Thyroid gland (tissue), 4 donors: ENCODE results near the gene CLCA1. TPM values are rescaled to one million over a fixed set of nuclear protein-coding genes. Genes with fewer than 3 reads are reported as not detected.

Experiments
- DNase-seq, 2 donors: peaks; one replicate each; pipeline ENCODE4 v3.0.0-alpha.2; 2019
- H3K27ac ChIP-seq, 3 donors: fragments of 200-600 bp; sonication (generic); 1 replicate in 2 of 3; 2 replicates in 1 of 3; pipeline ENCODE4 v1.5.1; 2016 to 2019; ENCODE audit warnings: mild to moderate bottlenecking in 1 of 3, moderate library complexity in 1 of 3
- H3K27me3 ChIP-seq: fragments of 200-600 bp; sonication (generic); one replicate; pipeline ENCODE4 v1.5.1; 2019
- H3K36me3 ChIP-seq, 2 donors: fragments of 200-600 bp; sonication (generic); one replicate each; pipeline ENCODE4 v1.5.1; 2016 to 2019
- H3K4me1 ChIP-seq, 2 donors: fragments of 200-600 bp; sonication (generic); one replicate each; pipeline ENCODE4 v1.5.1; 2017 to 2019
- H3K4me3 ChIP-seq, 3 donors: fragments of 200-600 bp; sonication (generic); replicated peaks in 1 of 3; 1 replicate in 2 of 3; 2 replicates in 1 of 3; pipeline ENCODE4 v1.5.1; 2016; ENCODE audit warnings: mild to moderate bottlenecking in 1 of 3
- H3K9me3 ChIP-seq: fragments of 200-600 bp; sonication (generic); one replicate; pipeline ENCODE4 v1.5.1; 2017
- CTCF ChIP-seq, 6 experiments: fragments of 200-600 bp in 3 of 6; fragments of 450-650 bp in 3 of 6; sonication (generic) in 3 of 6; IDR thresholded peaks; one replicate each; pipeline ENCODE4 v1.5.1; 2016 to 2019; ENCODE audit warnings: antibody characterized with exemption in 6 of 6, mild to moderate bottlenecking in 2 of 6, inconsistent platforms in 1 of 6, moderate library complexity in 1 of 6
- POLR2A ChIP-seq, 2 donors: fragments of 450-650 bp; IDR thresholded peaks; one replicate each; pipeline ENCODE4 v1.6.1; 2017; ENCODE audit warnings: antibody characterized with exemption in 2 of 2, mild to moderate bottlenecking in 2 of 2, moderate library complexity in 1 of 2
- WGBS, 2 donors: methylation state at CpG; one replicate each; pipeline ENCODE4 v1.1.5; 2017; 5-methylcytosine and 5-hydroxymethylcytosine counted together
- intact Hi-C: fragments of 100-400 bp; cut with DNase I; formaldehyde crosslinking; loops from one replicate; pipeline ENCODE4 v1.15.1; 2023
- total RNA-seq, 4 donors: library from RNA; depleted of rRNA; stranded (reverse); fragments of >200 nt; gene quantifications; one replicate each; pipeline ENCODE4 v1.2.3, GENCODE V29; 2016

The CLCA1 gene
- total RNA-seq, 4 donors from 2014 or later, result not detected

GRCh38 chr1:86517336-86517735, 48.6 kb downstream of the CLCA1 start:
- WGBS, 2 donors, result 66 to 78% methylated on average over 1 of the region's 1 CpG
- intact Hi-C loops, result no loop called here
- no peaks in the 10 kb centered on the region for H3K9me3 ChIP-seq
- no peaks in the 10 kb centered on the region for H3K27me3 ChIP-seq
- H3K4me1 ChIP-seq, result no peaks in the 10 kb centered on the region
- no peak for DNase-seq
- no peak overlapping the region for H3K4me3 ChIP-seq
- no peak for TF ChIP-seq CTCF (IDR thresholded peaks at IDR 0.05)
- no peak for TF ChIP-seq POLR2A (IDR thresholded peaks at IDR 0.05)
- no peak overlapping the region for H3K27ac ChIP-seq
- H3K36me3 ChIP-seq, result no peaks in the 10 kb centered on the region

- H3K4me3 ChIP-seq, result no peak overlapping the region
- no peak overlapping the region for H3K27ac ChIP-seq
- intact Hi-C loops, result no loop called here
- WGBS, 2 donors, result 88% methylated on average over 4 of the region's 4 CpGs
- no peaks in the 10 kb centered on the region for H3K9me3 ChIP-seq
- TF ChIP-seq POLR2A (IDR thresholded peaks at IDR 0.05) (no peak), CTCF (IDR thresholded peaks at IDR 0.05) (no peak)
- no peaks in the 10 kb centered on the region for H3K36me3 ChIP-seq
- DNase-seq, result no peak
- no peaks in the 10 kb centered on the region for H3K4me1 ChIP-seq
- no peaks in the 10 kb centered on the region for H3K27me3 ChIP-seq
Observed at GRCh38 chr1:86520789-86521521, 52.2 kb downstream of the CLCA1 start.

GRCh38 chr1:86521522-86521891, 52.8 kb downstream of the CLCA1 start:
- no peaks in the 10 kb centered on the region for H3K27me3 ChIP-seq
- H3K9me3 ChIP-seq, result no peaks in the 10 kb centered on the region
- no peaks in the 10 kb centered on the region for H3K4me1 ChIP-seq
- TF ChIP-seq CTCF (IDR thresholded peaks at IDR 0.05) (no peak), POLR2A (IDR thresholded peaks at IDR 0.05) (no peak)
- WGBS, 2 donors, result 80 to 87% methylated on average over 2 of the region's 2 CpGs
- intact Hi-C loops, result no loop called here
- no peak for DNase-seq
- no peak overlapping the region for H3K4me3 ChIP-seq
- H3K27ac ChIP-seq, result no peak overlapping the region
- H3K36me3 ChIP-seq, result no peaks in the 10 kb centered on the region

- Histone ChIP-seq H3K36me3 (no peaks in the 10 kb centered on the region), H3K27ac (no peak overlapping the region), H3K27me3 (no peaks in the 10 kb centered on the region), H3K9me3 (no peaks in the 10 kb centered on the region), H3K4me3 (no peak overlapping the region), H3K4me1 (no peaks in the 10 kb centered on the region)
- 73 to 77% methylated on average over 3 of the region's 3 CpGs for whole genome bisulfite sequencing, 2 donors
- intact Hi-C loops, result no loop called here
- no peak for DNase-seq
- TF ChIP-seq CTCF (IDR thresholded peaks at IDR 0.05) (no peak), POLR2A (IDR thresholded peaks at IDR 0.05) (no peak)
Observed at GRCh38 chr1:86522240-86522639, 53.5 kb downstream of the CLCA1 start.

- Histone ChIP-seq H3K4me3 (no peak overlapping the region), H3K36me3 (no peaks in the 10 kb centered on the region), H3K27me3 (no peaks in the 10 kb centered on the region), H3K27ac (no peak overlapping the region), H3K9me3 (no peaks in the 10 kb centered on the region), H3K4me1 (no peaks in the 10 kb centered on the region)
- 92 to 96% methylated on average over 23 to 25 of the region's 32 CpGs for WGBS, 2 donors
- no peak for DNase-seq
- TF ChIP-seq CTCF (IDR thresholded peaks at IDR 0.05) (no peak), POLR2A (IDR thresholded peaks at IDR 0.05) (no peak)
- intact Hi-C loops, result no loop called here
Observed at GRCh38 chr1:86523670-86524354, 55.1 kb downstream of the CLCA1 start.
